ENCODE results near the gene CYLD.
A peak's percentile ranks its signal among the peaks of the same experiment; 100 is the strongest.

The CYLD gene

GRCh38 chr16:50822671-50823070, 80.8 kb downstream of the CYLD start:
- DNase-seq = no peak

- DNase-seq = no peak
Measured at GRCh38 chr16:50826797-50827316, 85.0 kb downstream of the CYLD start.

- no peak for DNase-seq
Measured at GRCh38 chr16:50828164-50828702, 86.3 kb downstream of the CYLD start.

GRCh38 chr16:50830698-50831097, 88.8 kb downstream of the CYLD start:
- DNase-seq = no peak

- no peak for DNase-seq
Measured at GRCh38 chr16:50831751-50832150, 89.9 kb downstream of the CYLD start.

GRCh38 chr16:50833929-50834328, 92.0 kb downstream of the CYLD start:
- DNase-seq = no peak

GRCh38 chr16:50834701-50835100, 92.8 kb downstream of the CYLD start:
- no peak for DNase-seq

- DNase-seq = no peak
Measured at GRCh38 chr16:50835358-50836060, 93.6 kb downstream of the CYLD start.

- no peak for DNase-seq
Measured at GRCh38 chr16:50836121-50836621, 94.3 kb downstream of the CYLD start.

GRCh38 chr16:50837324-50837723, 95.4 kb downstream of the CYLD start:
- DNase-seq = no peak

GRCh38 chr16:50838165-50838564, 96.3 kb downstream of the CYLD start:
- DNase-seq = no peak

GRCh38 chr16:50838885-50839284, 97.0 kb downstream of the CYLD start:
- no peak for DNase-seq

- no peak for DNase-seq
Measured at GRCh38 chr16:50839356-50839755, 97.5 kb downstream of the CYLD start.

- no peak for DNase-seq
Measured at GRCh38 chr16:50839920-50840729, 98.2 kb downstream of the CYLD start.

- peak; percentile 42 for DNase-seq
Measured at GRCh38 chr16:50841081-50841886, 99.4 kb downstream of the CYLD start.

- no peak for DNase-seq
Measured at GRCh38 chr16:50842013-50842505, 100.2 kb downstream of the CYLD start.

- DNase-seq = peak; percentile 50
Measured at GRCh38 chr16:50842589-50842988, 100.7 kb downstream of the CYLD start.

- DNase-seq = no peak
Measured at GRCh38 chr16:50844840-50845239, 103.0 kb downstream of the CYLD start.

- DNase-seq = no peak
Measured at GRCh38 chr16:50845296-50845695, 103.4 kb downstream of the CYLD start.

GRCh38 chr16:50846511-50846910, 104.6 kb downstream of the CYLD start:
- no peak for DNase-seq

- no peak for DNase-seq
Measured at GRCh38 chr16:50847166-50847565, 105.3 kb downstream of the CYLD start.

GRCh38 chr16:50848755-50849514, 107.0 kb downstream of the CYLD start:
- no peak for DNase-seq

Measured in stimulated activated CD4-positive, alpha-beta T cell treated with anti-CD3 and anti-CD28 coated beads, Interleukin-1b, Interleukin-23, amount 100 ng/mL, for 48 hours (primary cell).